ENCODE measurements around the gene VPS41.

VPS41 gene

DNA sequence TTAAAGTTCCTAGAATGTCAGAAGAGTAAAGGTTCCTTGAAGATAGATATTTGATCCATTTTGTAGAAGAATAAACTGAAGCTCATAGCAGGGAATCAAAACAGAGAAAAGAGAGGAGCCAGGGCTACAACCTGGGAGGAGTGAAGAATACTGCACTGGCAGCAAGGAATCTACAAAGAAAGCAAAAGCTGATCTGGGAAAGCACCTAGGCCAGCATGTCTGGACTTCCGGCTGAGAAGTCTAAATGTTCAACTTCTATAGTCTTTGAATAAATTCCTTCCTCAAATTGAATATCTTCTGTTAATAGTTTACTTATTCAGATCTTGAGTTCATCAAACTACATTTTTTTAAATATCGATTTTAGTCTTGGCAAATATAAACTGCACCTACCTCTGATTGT, 78.2 kb downstream of the VPS41 start:
- no peak overlapping the region for H3K4me3 ChIP-seq (ENCODE audit: low read depth, low read length)
- no peak for TF ChIP-seq MAX (IDR thresholded peaks at IDR 0.05; ENCODE audit: low read depth, low read length)
- no peak for TF ChIP-seq CTCF (IDR thresholded peaks at IDR 0.05; ENCODE audit: low read depth, low read length)
- TF ChIP-seq POLR2A (IDR thresholded peaks at IDR 0.05; ENCODE audit: extremely low read depth, insufficient read length), result no peak
- TF ChIP-seq MYC (IDR thresholded peaks at IDR 0.05; ENCODE audit: low read depth, low read length), result no peak
- no peak for DNase-seq (ENCODE audit: low read depth)

- no peak for DNase-seq (ENCODE audit: low read depth)
- no peak overlapping the region for H3K4me3 ChIP-seq (ENCODE audit: low read depth, low read length)
- TF ChIP-seq MYC (IDR thresholded peaks at IDR 0.05; ENCODE audit: low read depth, low read length), result no peak
- no peak for TF ChIP-seq POLR2A (IDR thresholded peaks at IDR 0.05; ENCODE audit: extremely low read depth, insufficient read length)
- TF ChIP-seq CTCF (IDR thresholded peaks at IDR 0.05; ENCODE audit: low read depth, low read length), result no peak
- TF ChIP-seq MAX (IDR thresholded peaks at IDR 0.05; ENCODE audit: low read depth, low read length), result no peak
Observed at GRCh38 chr7:38829488-38830165, 79.4 kb downstream of the VPS41 start.

DNA sequence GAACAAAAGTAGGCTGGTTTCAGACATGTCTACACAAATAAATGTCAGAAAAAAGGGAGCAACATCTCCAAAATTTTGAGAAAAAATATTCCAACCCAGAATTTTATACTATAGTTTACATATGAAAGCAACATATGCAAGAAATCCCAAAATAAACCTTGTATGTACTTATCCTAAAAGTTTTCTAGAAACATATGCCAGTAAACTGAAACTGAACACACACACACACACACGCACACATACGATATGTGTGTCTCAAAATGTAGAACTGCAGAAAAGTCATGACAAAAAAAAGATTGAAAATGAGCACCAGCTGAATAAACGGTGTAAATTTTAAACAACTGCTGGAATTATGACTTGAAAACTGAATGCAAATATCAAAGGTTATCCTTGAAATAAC, 81.0 kb downstream of the VPS41 start:
- H3K4me3 ChIP-seq (ENCODE audit: low read depth, low read length), result no peak overlapping the region
- no peak for TF ChIP-seq CTCF (IDR thresholded peaks at IDR 0.05; ENCODE audit: low read depth, low read length)
- TF ChIP-seq POLR2A (IDR thresholded peaks at IDR 0.05; ENCODE audit: extremely low read depth, insufficient read length), result no peak
- TF ChIP-seq MYC (IDR thresholded peaks at IDR 0.05; ENCODE audit: low read depth, low read length), result no peak
- TF ChIP-seq MAX (IDR thresholded peaks at IDR 0.05; ENCODE audit: low read depth, low read length), result no peak
- no peak for DNase-seq (ENCODE audit: low read depth)

DNA sequence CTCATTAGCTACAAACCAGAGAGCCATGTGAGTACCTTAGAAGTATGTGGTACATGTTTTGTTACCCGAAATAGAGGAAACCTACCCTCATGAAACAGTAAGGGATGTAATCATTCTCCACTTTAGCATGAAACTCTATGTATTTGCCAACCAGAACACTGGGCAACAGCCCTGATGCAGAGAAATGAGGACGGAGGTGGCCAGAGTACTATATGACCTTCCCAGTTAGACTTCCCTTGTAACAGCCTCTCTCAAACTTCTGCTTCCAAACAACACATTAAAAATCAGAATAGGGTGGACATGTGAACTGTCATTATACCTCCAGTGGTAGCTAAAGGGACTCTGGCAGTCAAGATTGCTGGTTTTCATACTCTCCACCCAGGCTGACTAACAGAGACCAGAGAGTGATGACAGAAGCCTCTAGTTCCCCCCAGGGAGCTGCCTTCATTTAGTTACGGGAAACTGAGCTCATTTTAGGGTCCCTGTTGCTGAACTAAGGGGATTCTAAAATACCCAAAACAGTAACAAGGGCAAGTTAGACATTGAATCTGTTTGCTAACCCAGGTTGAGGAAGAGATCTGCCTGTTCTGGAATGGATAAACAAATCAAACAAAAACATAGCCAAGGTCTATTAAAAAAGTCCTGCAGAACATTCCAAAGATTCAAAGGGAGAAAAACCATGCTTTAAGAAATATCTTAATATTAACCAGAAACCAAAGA, 83.1 kb downstream of the VPS41 start:
- no peak for DNase-seq (ENCODE audit: low read depth)
- no peak overlapping the region for H3K4me3 ChIP-seq (ENCODE audit: low read depth, low read length)
- TF ChIP-seq MAX (IDR thresholded peaks at IDR 0.05; ENCODE audit: low read depth, low read length) (no peak), CTCF (IDR thresholded peaks at IDR 0.05; ENCODE audit: low read depth, low read length) (no peak), POLR2A (IDR thresholded peaks at IDR 0.05; ENCODE audit: extremely low read depth, insufficient read length) (no peak), MYC (IDR thresholded peaks at IDR 0.05; ENCODE audit: low read depth, low read length) (no peak)

- no peak overlapping the region for H3K4me3 ChIP-seq (ENCODE audit: low read depth, low read length)
- DNase-seq (ENCODE audit: low read depth), result no peak
- TF ChIP-seq MAX (IDR thresholded peaks at IDR 0.05; ENCODE audit: low read depth, low read length) (no peak), CTCF (IDR thresholded peaks at IDR 0.05; ENCODE audit: low read depth, low read length) (no peak), MYC (IDR thresholded peaks at IDR 0.05; ENCODE audit: low read depth, low read length) (no peak), POLR2A (IDR thresholded peaks at IDR 0.05; ENCODE audit: extremely low read depth, insufficient read length) (no peak)
Observed at GRCh38 chr7:38824948-38825347, 84.0 kb downstream of the VPS41 start.

All from NB4 (cell line).